Mammary epithelial cell (primary cell): Measurements from ENCODE around the gene ENOX1.

Experiments
- CTCF ChIP-seq, 2 donors: IDR thresholded peaks in 1 of 2; conservative IDR thresholded peaks in 1 of 2; 2 replicates each; pipeline ENCODE4 v1.5.1; 2011 to 2012; ENCODE audit warnings: inconsistent platforms in 2 of 2, low read length in 2 of 2, mild to moderate bottlenecking in 2 of 2, control low read depth in 1 of 2, low read depth in 1 of 2; ENCODE audit not compliant: insufficient read depth in 1 of 2; ENCODE audit errors: extremely low read depth in 1 of 2
- EZH2 ChIP-seq: IDR thresholded peaks from 2 replicates; pipeline ENCODE4 v1.6.1; 2012; ENCODE audit warnings: low read length, inconsistent platforms, borderline replicate concordance

- TF ChIP-seq CTCF (conservative IDR thresholded peaks at IDR 0.05 in 1 of 2, IDR thresholded peaks at IDR 0.05 in 1 of 2; ENCODE audit: extremely low read depth in 1 of 2, insufficient read depth in 1 of 2, low read depth in 1 of 2, low read length in 2 of 2), result no peak
- TF ChIP-seq EZH2, result no peak
Measured at GRCh38 chr13:43697323-43697722, 89.4 kb downstream of the ENOX1 start.
